ENCODE results near the gene NCAPG2.

The NCAPG2 gene

GRCh38 chr7:158583810-158584209 is 120.8 kb downstream of the NCAPG2 start:
- Histone ChIP-seq H3K9me3 (ENCODE audit: control insufficient read depth, insufficient read depth, low read length) (peaks cover 10% of the 10 kb centered on the region), H3K27ac (ENCODE audit: low read depth, low read length) (no peak overlapping the region), H3K9ac (ENCODE audit: low read depth, low read length) (no peak overlapping the region), H3K27me3 (ENCODE audit: control insufficient read depth, insufficient read depth, low read length) (peaks cover 43% of the 10 kb centered on the region), H3K4me3 (ENCODE audit: low read depth, low read length) (no peak overlapping the region), H3K36me3 (ENCODE audit: control insufficient read depth, insufficient read depth, low read length) (no peaks in the 10 kb centered on the region), H3K4me1 (ENCODE audit: control insufficient read depth, insufficient read depth, low read length) (peaks cover 3% of the 10 kb centered on the region; the same call in 1 of the 2 replicates)

GRCh38 chr7:158583143-158583542 is 121.5 kb downstream of the NCAPG2 start:
- no peak overlapping the region for H3K4me3 ChIP-seq (ENCODE audit: low read depth, low read length)
- H3K36me3 ChIP-seq (ENCODE audit: control insufficient read depth, insufficient read depth, low read length), result no peaks in the 10 kb centered on the region
- H3K9me3 ChIP-seq (ENCODE audit: control insufficient read depth, insufficient read depth, low read length), result peaks cover 10% of the 10 kb centered on the region
- no peak overlapping the region for H3K9ac ChIP-seq (ENCODE audit: low read depth, low read length)
- no peak overlapping the region for H3K27ac ChIP-seq (ENCODE audit: low read depth, low read length)
- peaks cover 36% of the 10 kb centered on the region for H3K27me3 ChIP-seq (ENCODE audit: control insufficient read depth, insufficient read depth, low read length)
- H3K4me1 ChIP-seq (ENCODE audit: control insufficient read depth, insufficient read depth, low read length), result no peaks in the 10 kb centered on the region; the same call in 1 of the 2 replicates

- Histone ChIP-seq H3K4me3 (ENCODE audit: low read depth, low read length) (no peak overlapping the region), H3K27ac (ENCODE audit: low read depth, low read length) (no peak overlapping the region), H3K9ac (ENCODE audit: low read depth, low read length) (no peak overlapping the region), H3K9me3 (ENCODE audit: control insufficient read depth, insufficient read depth, low read length) (peaks cover 10% of the 10 kb centered on the region), H3K36me3 (ENCODE audit: control insufficient read depth, insufficient read depth, low read length) (no peaks in the 10 kb centered on the region), H3K4me1 (ENCODE audit: control insufficient read depth, insufficient read depth, low read length) (no peaks in the 10 kb centered on the region; the same call in 1 of the 2 replicates), H3K27me3 (ENCODE audit: control insufficient read depth, insufficient read depth, low read length) (peaks cover 34% of the 10 kb centered on the region)
Measured at GRCh38 chr7:158582089-158582456, 122.5 kb downstream of the NCAPG2 start.

GRCh38 chr7:158581440-158582088 is 123.0 kb downstream of the NCAPG2 start:
- H3K27ac ChIP-seq (ENCODE audit: low read depth, low read length), result no peak overlapping the region
- no peak overlapping the region for H3K9ac ChIP-seq (ENCODE audit: low read depth, low read length)
- H3K4me1 ChIP-seq (ENCODE audit: control insufficient read depth, insufficient read depth, low read length), result no peaks in the 10 kb centered on the region; the same call in 1 of the 2 replicates
- peaks cover 31% of the 10 kb centered on the region for H3K27me3 ChIP-seq (ENCODE audit: control insufficient read depth, insufficient read depth, low read length)
- H3K4me3 ChIP-seq (ENCODE audit: low read depth, low read length), result no peak overlapping the region
- peaks cover 10% of the 10 kb centered on the region for H3K9me3 ChIP-seq (ENCODE audit: control insufficient read depth, insufficient read depth, low read length)
- no peaks in the 10 kb centered on the region for H3K36me3 ChIP-seq (ENCODE audit: control insufficient read depth, insufficient read depth, low read length)

Data from HUES48 (cell line).